Esophagus muscularis mucosa (tissue), 4 donors: ENCODE data around the gene MB. TPM values are rescaled to one million over a fixed set of nuclear protein-coding genes. Genes with fewer than 3 reads are reported as not detected.
"Not testable (repeated sequence)": the region's sequence is repeated elsewhere in the genome, so short reads cannot be mapped to it uniquely, and the experiment has no call there.

Source experiments
- DNase-seq: peaks from one replicate; pipeline ENCODE4 v3.0.0-alpha.2; 2017; ENCODE audit errors: extremely low spot score
- H3K27ac ChIP-seq, 4 donors: fragments of 200-600 bp; sonication (generic); replicated peaks in 1 of 4; 1 replicate in 3 of 4; 2 replicates in 1 of 4; pipeline ENCODE4 v1.5.1; 2016 to 2019; ENCODE audit warnings: mild to moderate bottlenecking in 1 of 4
- H3K27me3 ChIP-seq, 4 donors: fragments of 200-600 bp; sonication (generic); one replicate each; pipeline versions ENCODE4 v1.5.1 to v1.6.0; 2016 to 2019
- H3K36me3 ChIP-seq, 4 donors: fragments of 200-600 bp; sonication (generic); one replicate each; pipeline ENCODE4 v1.5.1; 2016 to 2019
- H3K4me1 ChIP-seq, 4 donors: fragments of 200-600 bp; sonication (generic); one replicate each; pipeline ENCODE4 v1.5.1; 2016 to 2019
- H3K4me3 ChIP-seq, 4 donors: fragments of 200-600 bp; sonication (generic); 1 replicate in 2 of 4; 2 replicates in 2 of 4; pipeline ENCODE4 v1.5.1; 2016 to 2019; ENCODE audit warnings: mild to moderate bottlenecking in 4 of 4, moderate library complexity in 1 of 4
- H3K9me3 ChIP-seq, 4 donors: fragments of 200-600 bp; sonication (generic); 1 replicate in 3 of 4; 2 replicates in 1 of 4; pipeline ENCODE4 v1.5.1; 2016 to 2019
- CTCF ChIP-seq, 3 experiments: fragments of 200-600 bp in 2 of 3; fragments of 450-650 bp in 1 of 3; sonication (generic) in 2 of 3; IDR thresholded peaks; one replicate each; pipeline ENCODE4 v1.5.1; 2017 to 2019; ENCODE audit warnings: antibody characterized with exemption in 3 of 3, mild to moderate bottlenecking in 2 of 3, moderate library complexity in 1 of 3
- EP300 ChIP-seq: sonication (generic); formaldehyde crosslinking; IDR thresholded peaks from one replicate; pipeline ENCODE4 v1.6.1; 2017; ENCODE audit warnings: antibody characterized with exemption
- POLR2A ChIP-seq: fragments of 450-650 bp; IDR thresholded peaks from one replicate; pipeline ENCODE4 v1.6.1; 2017; ENCODE audit warnings: antibody characterized with exemption, moderate library complexity, mild to moderate bottlenecking, low read depth
- POLR2AphosphoS5 ChIP-seq, 2 donors: sonication (generic); formaldehyde crosslinking; IDR thresholded peaks; one replicate each; pipeline ENCODE4 v1.6.1; 2017; ENCODE audit warnings: antibody characterized with exemption in 2 of 2
- WGBS: methylation state at CpG from one replicate; pipeline ENCODE4 v1.1.5; 2018; 5-methylcytosine and 5-hydroxymethylcytosine counted together
- intact Hi-C: fragments of 100-400 bp; cut with DNase I; formaldehyde crosslinking; loops from one replicate; pipeline ENCODE4 v1.15.1; 2023
- total RNA-seq, 4 donors: library from RNA; depleted of rRNA; stranded (reverse); fragments of >200 nt; gene quantifications; one replicate each; pipeline versions ENCODE4 v1.1.0 to v1.2.1, GENCODE V29; 2016

Gene MB
- 1 to 10 TPM in 1 of 4 donors, under 1 TPM in 1, not detected in 2; 0.63 to 3.0 TPM for total RNA-seq

- Histone ChIP-seq H3K36me3 (peaks cover 0 to 16% (median 0%) of the 10 kb centered on the region in 4 donors), H3K9me3 (no peaks in the 10 kb centered on the region), H3K4me1 (peaks cover 21 to 40% (median 30%) of the 10 kb centered on the region in 4 donors), H3K4me3 (no peak within 1 kb of the TSS), H3K27ac (no peak within 1 kb of the TSS), H3K27me3 (no peaks in the 10 kb centered on the region)
- intact Hi-C loops = no loop called here
- no peak for TF ChIP-seq CTCF (IDR thresholded peaks at IDR 0.05)
- no peak for TF ChIP-seq POLR2A
- no peak for TF ChIP-seq POLR2AphosphoS5 (IDR thresholded peaks at IDR 0.05)
- TF ChIP-seq EP300 = no peak
- 75% methylated on average over 14 of the region's 16 CpGs for WGBS
- DNase-seq = no peak
These were observed at the start of gene MB for GRCh38 chr22:35617137-35617755. TSS of gene MB (minus strand) at chr22:35617329. CDS start at chr22:35617257, 72 bp downstream.

- DNase-seq, H3K4me3 ChIP-seq, H3K27me3 ChIP-seq, H3K27ac ChIP-seq, H3K9me3 ChIP-seq, intact Hi-C loops: not testable (repeated sequence)
- 94% methylated on average over 1 of the region's 1 CpG for WGBS
- Histone ChIP-seq H3K4me1 (peaks cover 4 to 21% (median 18%) of the 10 kb centered on the region in 4 donors), H3K36me3 (peaks cover 0 to 17% (median 0%) of the 10 kb centered on the region in 4 donors)
These were observed 49.6 kb upstream of the MB start for GRCh38 chr22:35666699-35667098.

GRCh38 chr22:35664955-35665587 lies 47.9 kb upstream of the MB start:
- Histone ChIP-seq H3K4me3 (no peak overlapping the region), H3K36me3 (peaks cover 2 to 26% (median 5%) of the 10 kb centered on the region in 4 donors), H3K27ac (no peak overlapping the region), H3K27me3 (no peaks in the 10 kb centered on the region), H3K9me3 (peaks cover 0 to 7% (median 0%) of the 10 kb centered on the region in 4 donors), H3K4me1 (peaks cover 4 to 25% (median 18%) of the 10 kb centered on the region in 4 donors)
- no peak for DNase-seq
- WGBS = 91% methylated on average over 5 of the region's 5 CpGs
- TF ChIP-seq EP300 (no peak), POLR2AphosphoS5 (IDR thresholded peaks at IDR 0.05) (no peak), CTCF (IDR thresholded peaks at IDR 0.05) (no peak), POLR2A (no peak)
- intact Hi-C loops = no loop called here

GRCh38 chr22:35663371-35663770 lies 46.2 kb upstream of the MB start:
- Histone ChIP-seq H3K4me3 (peak overlapping the region; percentile 9 to 37 (median 20)), H3K36me3 (peaks cover 19 to 43% (median 22%) of the 10 kb centered on the region in 4 donors)

More at GRCh38 chr22:35663371-35663770, 46.2 kb upstream of the MB start:
- peaks cover 0 to 7% (median 0%) of the 10 kb centered on the region in 4 donors for H3K9me3 ChIP-seq
- no peaks in the 10 kb centered on the region for H3K27me3 ChIP-seq
- TF ChIP-seq POLR2A (no peak), CTCF (IDR thresholded peaks at IDR 0.05) (no peak), POLR2AphosphoS5 (IDR thresholded peaks at IDR 0.05) (no peak)
- H3K27ac ChIP-seq = peak overlapping the region; percentile 42 to 65 (median 53)
- intact Hi-C loops = no loop called here
- WGBS = 63% methylated on average over 3 of the region's 3 CpGs
- DNase-seq = no peak
- H3K4me1 ChIP-seq = peaks cover 4 to 25% (median 18%) of the 10 kb centered on the region in 4 donors
